Measurements from ENCODE around the gene AGPAT2.

Gene AGPAT2

GRCh38 chr9:136700959-136701667, 13.9 kb upstream of the AGPAT2 start:
- DNase-seq: peak; percentile 31

GRCh38 chr9:136700304-136700703, 13.0 kb upstream of the AGPAT2 start:
- DNase-seq: no peak

GRCh38 chr9:136698635-136699246, 11.5 kb upstream of the AGPAT2 start:
- DNase-seq: no peak

GRCh38 chr9:136697821-136698526, 10.7 kb upstream of the AGPAT2 start:
- DNase-seq: no peak

GRCh38 chr9:136697146-136697820, 10.0 kb upstream of the AGPAT2 start:
- DNase-seq: no peak

GRCh38 chr9:136696502-136696901, 9.2 kb upstream of the AGPAT2 start:
- no peak for DNase-seq

GRCh38 chr9:136695955-136696354, 8.7 kb upstream of the AGPAT2 start:
- DNase-seq: no peak

GRCh38 chr9:136695435-136695895, 8.2 kb upstream of the AGPAT2 start:
- DNase-seq: no peak

- no peak for DNase-seq
Observed at GRCh38 chr9:136694872-136695247, 7.6 kb upstream of the AGPAT2 start.

- no peak for DNase-seq
Observed at GRCh38 chr9:136694163-136694871, 7.1 kb upstream of the AGPAT2 start.

- DNase-seq: no peak
Observed at GRCh38 chr9:136693490-136694162, 6.4 kb upstream of the AGPAT2 start.

GRCh38 chr9:136693135-136693489, 5.9 kb upstream of the AGPAT2 start:
- no peak for DNase-seq

- no peak for DNase-seq
Observed at GRCh38 chr9:136692185-136693134, 5.2 kb upstream of the AGPAT2 start.

- DNase-seq: no peak
Observed at GRCh38 chr9:136691316-136692184, 4.3 kb upstream of the AGPAT2 start.

GRCh38 chr9:136690806-136691261, 3.6 kb upstream of the AGPAT2 start:
- DNase-seq: no peak

- DNase-seq: no peak
Observed at GRCh38 chr9:136690104-136690805, 3.0 kb upstream of the AGPAT2 start.

GRCh38 chr9:136689108-136689460, 1.8 kb upstream of the AGPAT2 start:
- DNase-seq: no peak

GRCh38 chr9:136688274-136689107, 1.2 kb upstream of the AGPAT2 start:
- no peak for DNase-seq

Data from activated T-cell treated with anti-CD3 and anti-CD28 coated beads for 4 hours (primary cell).